Liver (tissue), 9 donors: Measurements from ENCODE around the gene CPSF3. TPM values are rescaled to one million over a fixed set of nuclear protein-coding genes. Genes with fewer than 3 reads are reported as not detected.
A peak's percentile ranks its signal among the peaks of the same experiment; 100 is the strongest.

Experiments used
- DNase-seq: peaks from one replicate; pipeline ENCODE4 v3.0.0-alpha.2; 2017; ENCODE audit warnings: low spot score
- H3K27ac ChIP-seq, 2 donors: one replicate each; pipeline ENCODE4 v1.7.0; 2013; ENCODE audit warnings: inconsistent platforms in 2 of 2, low read length in 2 of 2, control low read depth in 1 of 2, low read depth in 1 of 2, mild to moderate bottlenecking in 1 of 2
- H3K27me3 ChIP-seq, 4 donors: one replicate each; pipeline versions ENCODE4 v1.6.1 to v1.7.0; 2013; ENCODE audit warnings: low read length in 3 of 4, inconsistent platforms in 1 of 4, mild to moderate bottlenecking in 1 of 4, moderate library complexity in 1 of 4; ENCODE audit not compliant: control insufficient read depth in 4 of 4, insufficient read depth in 4 of 4
- H3K36me3 ChIP-seq, 4 donors: one replicate each; pipeline versions ENCODE4 v1.6.1 to v1.7.0; 2013; ENCODE audit warnings: low read length in 3 of 4, mild to moderate bottlenecking in 3 of 4, low read depth in 1 of 4, moderate library complexity in 1 of 4; ENCODE audit not compliant: control insufficient read depth in 4 of 4, insufficient read depth in 3 of 4
- H3K4me1 ChIP-seq, 4 donors: one replicate each; pipeline versions ENCODE4 v1.6.1 to v1.7.0; 2013; ENCODE audit warnings: low read length in 3 of 4, mild to moderate bottlenecking in 3 of 4, moderate library complexity in 1 of 4; ENCODE audit not compliant: control insufficient read depth in 4 of 4, insufficient read depth in 4 of 4
- H3K4me3 ChIP-seq, 3 donors: one replicate each; pipeline versions ENCODE4 v1.6.1 to v1.7.0; 2013; ENCODE audit warnings: low read length in 3 of 3, control low read depth in 1 of 3, low read depth in 1 of 3, mild to moderate bottlenecking in 1 of 3
- H3K9ac ChIP-seq, 2 donors: one replicate each; pipeline ENCODE4 v1.7.0; 2013; ENCODE audit warnings: low read length in 2 of 2, mild to moderate bottlenecking in 2 of 2, moderate library complexity in 2 of 2, control low read depth in 1 of 2, low read depth in 1 of 2
- H3K9me3 ChIP-seq, 4 donors: one replicate each; pipeline versions ENCODE4 v1.6.1 to v1.7.0; 2013; ENCODE audit warnings: low read length in 3 of 4; ENCODE audit not compliant: control insufficient read depth in 4 of 4
- CTCF ChIP-seq: fragments of 150-350 bp; IDR thresholded peaks from 2 replicates; pipeline ENCODE4 v1.5.1; 2017; ENCODE audit warnings: improper control_type of control experiment, low read depth, low read length; ENCODE audit not compliant: missing input control
- FOXA1 ChIP-seq: IDR thresholded peaks from 2 replicates; pipeline ENCODE4 v1.6.1; 2016; ENCODE audit warnings: antibody characterized with exemption
- GABPA ChIP-seq, 2 donors: IDR thresholded peaks in 1 of 2; conservative IDR thresholded peaks in 1 of 2; 2 replicates each; pipeline ENCODE4 v1.6.1; 2016; ENCODE audit warnings: antibody characterized with exemption in 2 of 2, mild to moderate bottlenecking in 1 of 2, moderate library complexity in 1 of 2
- HNF4A ChIP-seq, 2 donors: conservative IDR thresholded peaks; 2 replicates each; pipeline ENCODE4 v1.6.1; 2016; ENCODE audit warnings: antibody characterized with exemption in 2 of 2, mild to moderate bottlenecking in 2 of 2
- HNF4G ChIP-seq: IDR thresholded peaks from 2 replicates; pipeline ENCODE4 v1.6.1; 2016; ENCODE audit warnings: antibody characterized with exemption
- JUND ChIP-seq, 2 donors: IDR thresholded peaks; 2 replicates each; pipeline ENCODE4 v1.6.1; 2016; ENCODE audit warnings: antibody characterized with exemption in 2 of 2
- NR2F2 ChIP-seq: IDR thresholded peaks from 2 replicates; pipeline ENCODE4 v1.6.1; 2016; ENCODE audit warnings: antibody characterized with exemption
- RAD21 ChIP-seq, 2 donors: IDR thresholded peaks; 2 replicates each; pipeline ENCODE4 v1.6.1; 2016; ENCODE audit warnings: antibody characterized with exemption in 2 of 2, mild to moderate bottlenecking in 2 of 2
- REST ChIP-seq: IDR thresholded peaks from 2 replicates; pipeline ENCODE4 v1.6.1; 2016; ENCODE audit warnings: antibody characterized with exemption, mild to moderate bottlenecking
- RXRA ChIP-seq, 2 donors: IDR thresholded peaks; 2 replicates each; pipeline ENCODE4 v1.6.1; 2017 to 2018; ENCODE audit warnings: antibody characterized with exemption in 2 of 2, mild to moderate bottlenecking in 1 of 2
- TAF1 ChIP-seq: conservative IDR thresholded peaks from 2 replicates; pipeline ENCODE4 v1.6.1; 2016; ENCODE audit warnings: antibody characterized with exemption, mild to moderate bottlenecking
- WGBS: extraction: QIAGEN DNeasy Blood & Tissue Kit; methylation state at CpG from one replicate; pipeline ENCODE4 v1.1.7; 2013; 5-methylcytosine and 5-hydroxymethylcytosine counted together
- polyA plus RNA-seq, 2 donors: library from polyadenylated mRNA; stranded (reverse) in 1 of 2; unstranded in 1 of 2; fragments of 200-250 nt in 1 of 2; fragments of >200 nt in 1 of 2; fragmentation: Nextera tagmentation in 1 of 2; extraction: Ambion mirVana in 1 of 2; gene quantifications; one replicate each; pipeline versions ENCODE4 v1.2.1 to v1.2.3, GENCODE V29; 2013 to 2015
- total RNA-seq, 2 donors: library from RNA; depleted of rRNA; stranded (reverse); fragments of >200 nt; gene quantifications; one replicate each; pipeline ENCODE4 v1.2.3, GENCODE V29; 2014
- TF ChIP-seq, protein P1 (sequence below): IDR thresholded peaks from 2 replicates; pipeline ENCODE4 v1.6.1; 2016; ENCODE audit warnings: antibody characterized with exemption
- TF ChIP-seq, protein P2 (sequence below): IDR thresholded peaks from 2 replicates; pipeline ENCODE4 v1.6.1; 2016; ENCODE audit warnings: antibody characterized with exemption
- TF ChIP-seq, protein P3 (sequence below): IDR thresholded peaks from 2 replicates; pipeline ENCODE4 v1.6.1; 2016; ENCODE audit warnings: antibody characterized with exemption
- donor health status: healthy.
- donor health status: healthy.
- donor health status: healthy.
- donor health status: healthy.
- donor health status: healthy.

Gene CPSF3
- total and polyA plus RNA-seq, 4 donors = 8.7 to 32.2 (median 16.9) TPM

GRCh38 chr2:9422321-9423099 lies 944 bp upstream of the CPSF3 start:
- 10% methylated on average over 42 of the region's 42 CpGs for WGBS
- TF ChIP-seq RXRA (IDR thresholded peaks at IDR 0.05) (peak; percentile 84 to 94), HNF4A (conservative IDR thresholded peaks at IDR 0.05) (no peak), RAD21 (IDR thresholded peaks at IDR 0.05) (no peak)
- TF ChIP-seq, protein P1, sequence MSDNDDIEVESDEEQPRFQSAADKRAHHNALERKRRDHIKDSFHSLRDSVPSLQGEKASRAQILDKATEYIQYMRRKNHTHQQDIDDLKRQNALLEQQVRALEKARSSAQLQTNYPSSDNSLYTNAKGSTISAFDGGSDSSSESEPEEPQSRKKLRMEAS = peak; percentile 28

GRCh38 chr2:9423922-9424272 lies 443 bp downstream of the CPSF3 start:
- H3K9me3 ChIP-seq = no peaks in the 10 kb centered on the region
- no peaks in the 10 kb centered on the region for H3K27me3 ChIP-seq
- under 1% methylated on average over 21 of the region's 21 CpGs for WGBS
- peak overlapping the region; percentile 36 to 67 for H3K9ac ChIP-seq
- peak overlapping the region; percentile 79 to 89 (median 83) for H3K4me3 ChIP-seq
- TF ChIP-seq, protein P2, sequence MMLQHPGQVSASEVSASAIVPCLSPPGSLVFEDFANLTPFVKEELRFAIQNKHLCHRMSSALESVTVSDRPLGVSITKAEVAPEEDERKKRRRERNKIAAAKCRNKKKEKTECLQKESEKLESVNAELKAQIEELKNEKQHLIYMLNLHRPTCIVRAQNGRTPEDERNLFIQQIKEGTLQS = no peak
- TF ChIP-seq FOXA1 (no peak), REST (no peak), TAF1 (no peak), HNF4G (no peak), JUND (IDR thresholded peaks at IDR 0.05) (no peak), RXRA (IDR thresholded peaks at IDR 0.05) (no peak), NR2F2 (no peak), RAD21 (IDR thresholded peaks at IDR 0.05) (no peak)
- H3K36me3 ChIP-seq = no peaks in the 10 kb centered on the region
- no peak for DNase-seq
- peak overlapping the region; percentile 58 to 74 for H3K27ac ChIP-seq
- peaks cover 10 to 23% (median 17%) of the 10 kb centered on the region in 4 donors for H3K4me1 ChIP-seq

More at GRCh38 chr2:9422321-9423099, 944 bp upstream of the CPSF3 start:
- Histone ChIP-seq H3K27me3 (no peaks in the 10 kb centered on the region), H3K9me3 (no peaks in the 10 kb centered on the region), H3K4me3 (peak overlapping the region; percentile 79 to 87 (median 83)), H3K9ac (peak overlapping the region in 1 of 2 donors; percentile 54), H3K4me1 (peaks cover 10 to 23% (median 17%) of the 10 kb centered on the region in 4 donors), H3K36me3 (no peaks in the 10 kb centered on the region), H3K27ac (peak overlapping the region; percentile 58 to 74)
- DNase-seq = no peak

- Histone ChIP-seq H3K9ac (peak overlapping the region; percentile 36 to 67), H3K27me3 (no peaks in the 10 kb centered on the region), H3K36me3 (peaks cover 0 to 3% (median under 1%) of the 10 kb centered on the region in 4 donors), H3K4me1 (peaks cover 10 to 23% (median 17%) of the 10 kb centered on the region in 4 donors), H3K27ac (no peak overlapping the region), H3K4me3 (peak overlapping the region; percentile 79 to 89 (median 83)), H3K9me3 (no peaks in the 10 kb centered on the region)
- 74% methylated on average over 11 of the region's 11 CpGs for WGBS
- DNase-seq = no peak
- TF ChIP-seq NR2F2 (no peak), CTCF (no peak), FOXA1 (no peak), GABPA (IDR thresholded peaks at IDR 0.05 in 1 of 2, conservative IDR thresholded peaks at IDR 0.05 in 1 of 2) (no peak), TAF1 (no peak)
- TF ChIP-seq, protein P3, sequence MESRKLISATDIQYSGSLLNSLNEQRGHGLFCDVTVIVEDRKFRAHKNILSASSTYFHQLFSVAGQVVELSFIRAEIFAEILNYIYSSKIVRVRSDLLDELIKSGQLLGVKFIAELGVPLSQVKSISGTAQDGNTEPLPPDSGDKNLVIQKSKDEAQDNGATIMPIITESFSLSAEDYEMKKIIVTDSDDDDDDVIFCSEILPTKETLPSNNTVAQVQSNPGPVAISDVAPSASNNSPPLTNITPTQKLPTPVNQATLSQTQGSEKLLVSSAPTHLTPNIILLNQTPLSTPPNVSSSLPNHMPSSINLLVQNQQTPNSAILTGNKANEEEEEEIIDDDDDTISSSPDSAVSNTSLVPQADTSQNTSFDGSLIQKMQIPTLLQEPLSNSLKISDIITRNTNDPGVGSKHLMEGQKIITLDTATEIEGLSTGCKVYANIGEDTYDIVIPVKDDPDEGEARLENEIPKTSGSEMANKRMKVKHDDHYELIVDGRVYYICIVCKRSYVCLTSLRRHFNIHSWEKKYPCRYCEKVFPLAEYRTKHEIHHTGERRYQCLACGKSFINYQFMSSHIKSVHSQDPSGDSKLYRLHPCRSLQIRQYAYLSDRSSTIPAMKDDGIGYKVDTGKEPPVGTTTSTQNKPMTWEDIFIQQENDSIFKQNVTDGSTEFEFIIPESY = no peak
- TF ChIP-seq, protein P1 = no peak
These were observed 1.2 kb downstream of the CPSF3 start for GRCh38 chr2:9424447-9425164.
